ENCODE measurements around the gene PLEKHH2.

DNA sequence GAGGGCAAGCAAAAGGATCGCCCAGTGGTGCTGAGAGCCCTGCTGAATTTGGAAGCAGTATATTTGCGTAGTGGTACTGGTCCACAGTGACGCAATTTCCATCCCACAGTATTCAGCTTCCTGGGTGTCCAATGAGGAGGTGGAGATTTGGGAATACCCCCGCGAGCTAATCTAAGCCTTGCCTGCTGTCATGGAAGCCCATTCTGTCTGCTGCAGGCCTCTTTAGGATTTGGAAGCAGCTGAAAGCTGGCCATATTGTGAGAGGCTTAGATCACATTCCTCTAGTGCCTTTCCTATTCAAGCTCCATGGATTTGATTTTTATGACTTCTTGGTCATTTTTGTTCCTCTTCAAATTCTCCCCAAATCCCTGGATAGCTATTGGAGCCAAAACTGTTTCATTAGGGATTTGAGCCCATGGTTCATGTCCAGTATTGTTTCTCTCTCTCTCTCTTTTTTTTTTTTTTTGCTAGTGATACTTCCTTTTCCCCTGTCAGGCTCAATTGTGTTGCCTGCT is 114.5 kb downstream of the PLEKHH2 start:
- TF ChIP-seq FOXK2 (IDR thresholded peaks at IDR 0.05) (no peak), BHLHE40 (IDR thresholded peaks at IDR 0.05; ENCODE audit: borderline replicate concordance) (no peak)

Measured in HEK293T (cell line).